GM12873 (cell line): ENCODE measurements around the gene FRMD6.

ENCODE experiments used
- TF ChIP-seq, protein P1 (sequence below): IDR thresholded peaks from 2 replicates; pipeline ENCODE4 v1.5.1; 2012; ENCODE audit warnings: low read depth, mild to moderate bottlenecking, moderate library complexity, low read length, control low read depth; ENCODE audit not compliant: insufficient read depth; ENCODE audit errors: missing control alignments

The FRMD6 gene

DNA sequence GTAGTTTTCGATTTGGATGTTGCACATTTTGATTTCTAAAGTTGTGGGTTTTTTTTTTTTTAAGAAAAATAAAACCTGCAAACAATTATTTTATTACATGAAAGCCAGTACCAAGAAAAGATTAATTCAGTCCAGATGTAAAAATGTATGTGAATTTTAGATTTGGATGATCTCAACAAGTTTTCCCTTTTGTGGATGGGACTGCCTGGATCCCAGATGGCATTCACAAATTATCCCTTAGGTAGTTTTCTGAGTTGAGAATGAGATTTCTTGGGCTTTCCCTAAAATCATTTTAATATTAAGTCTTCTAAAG is 2.8 kb downstream of the FRMD6 start:
- TF ChIP-seq, protein P1, sequence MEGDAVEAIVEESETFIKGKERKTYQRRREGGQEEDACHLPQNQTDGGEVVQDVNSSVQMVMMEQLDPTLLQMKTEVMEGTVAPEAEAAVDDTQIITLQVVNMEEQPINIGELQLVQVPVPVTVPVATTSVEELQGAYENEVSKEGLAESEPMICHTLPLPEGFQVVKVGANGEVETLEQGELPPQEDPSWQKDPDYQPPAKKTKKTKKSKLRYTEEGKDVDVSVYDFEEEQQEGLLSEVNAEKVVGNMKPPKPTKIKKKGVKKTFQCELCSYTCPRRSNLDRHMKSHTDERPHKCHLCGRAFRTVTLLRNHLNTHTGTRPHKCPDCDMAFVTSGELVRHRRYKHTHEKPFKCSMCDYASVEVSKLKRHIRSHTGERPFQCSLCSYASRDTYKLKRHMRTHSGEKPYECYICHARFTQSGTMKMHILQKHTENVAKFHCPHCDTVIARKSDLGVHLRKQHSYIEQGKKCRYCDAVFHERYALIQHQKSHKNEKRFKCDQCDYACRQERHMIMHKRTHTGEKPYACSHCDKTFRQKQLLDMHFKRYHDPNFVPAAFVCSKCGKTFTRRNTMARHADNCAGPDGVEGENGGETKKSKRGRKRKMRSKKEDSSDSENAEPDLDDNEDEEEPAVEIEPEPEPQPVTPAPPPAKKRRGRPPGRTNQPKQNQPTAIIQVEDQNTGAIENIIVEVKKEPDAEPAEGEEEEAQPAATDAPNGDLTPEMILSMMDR, result no peak

DNA sequence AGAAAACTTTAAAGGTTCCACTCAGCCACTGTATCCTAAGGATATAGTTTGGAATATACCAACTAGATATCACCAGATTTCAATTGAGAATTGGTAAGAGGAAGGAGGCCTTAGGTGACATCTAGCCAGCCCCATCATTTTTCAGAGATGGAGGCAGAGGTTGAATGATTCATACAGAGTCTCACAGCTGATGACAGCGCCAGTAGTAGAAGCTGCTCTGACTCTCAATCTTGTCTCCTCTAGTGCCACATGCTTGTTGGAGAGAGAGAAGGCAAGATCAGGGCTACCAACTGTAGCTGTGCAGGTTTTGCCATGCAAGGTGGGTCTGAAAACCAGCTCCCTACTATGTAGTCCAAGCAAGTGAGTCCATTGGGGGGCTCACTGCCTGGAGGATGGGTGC is 6.1 kb downstream of the FRMD6 start:
- TF ChIP-seq, protein P1, result no peak

DNA sequence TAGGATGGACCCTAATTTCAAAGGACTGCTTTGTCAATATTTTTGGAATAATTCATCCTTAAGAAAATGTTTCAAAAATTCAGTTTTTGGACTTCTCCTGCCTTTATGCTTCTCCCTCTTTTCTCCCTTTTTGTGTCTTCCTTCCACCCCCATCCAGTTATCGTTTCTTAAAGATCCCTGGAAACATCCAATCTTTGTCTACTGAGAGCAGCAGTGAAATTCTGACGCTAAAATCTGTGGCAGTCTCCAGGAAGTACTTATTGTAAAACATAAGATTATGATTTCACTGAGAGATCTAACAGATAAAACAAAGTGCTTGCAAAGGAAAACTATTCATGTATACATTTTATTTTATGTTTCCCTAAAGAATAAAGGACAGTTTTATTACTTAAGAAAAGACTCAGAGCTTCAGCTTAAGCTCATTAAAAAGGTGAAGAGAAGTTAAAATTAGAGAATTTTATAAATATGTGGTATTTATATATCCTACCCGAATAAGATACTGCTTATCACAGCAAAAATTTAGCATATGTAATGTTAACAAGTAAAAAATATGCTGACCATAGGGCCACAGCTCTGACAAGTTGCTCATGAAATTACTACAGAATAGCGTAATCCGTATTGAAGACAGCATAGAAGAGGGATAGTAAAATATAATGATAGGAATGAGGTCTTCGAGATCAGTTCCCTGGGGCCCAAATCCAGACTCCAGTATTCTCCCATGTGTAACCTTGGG is 6.9 kb downstream of the FRMD6 start:
- TF ChIP-seq, protein P1, result no peak

DNA sequence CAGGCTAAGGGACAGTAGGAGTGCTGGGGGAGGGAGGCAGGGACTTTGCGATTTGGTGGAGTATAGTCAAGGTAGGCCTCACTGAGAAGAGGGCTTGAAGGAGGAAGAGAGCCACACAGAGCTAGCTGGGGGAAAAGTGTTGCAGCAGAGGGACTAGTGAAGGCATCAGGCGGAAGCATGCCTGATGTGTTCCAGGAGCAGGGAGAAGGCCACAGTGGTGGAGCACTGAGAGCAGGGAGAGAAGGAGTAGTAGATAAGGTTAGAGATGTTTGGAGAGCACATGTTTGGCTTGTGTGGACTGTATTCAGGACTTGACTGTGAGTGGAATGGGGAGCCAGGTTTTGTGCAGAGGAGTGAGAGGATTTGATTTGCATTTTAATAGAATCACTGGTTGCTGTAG is 9.0 kb downstream of the FRMD6 start:
- TF ChIP-seq, protein P1, result no peak

DNA sequence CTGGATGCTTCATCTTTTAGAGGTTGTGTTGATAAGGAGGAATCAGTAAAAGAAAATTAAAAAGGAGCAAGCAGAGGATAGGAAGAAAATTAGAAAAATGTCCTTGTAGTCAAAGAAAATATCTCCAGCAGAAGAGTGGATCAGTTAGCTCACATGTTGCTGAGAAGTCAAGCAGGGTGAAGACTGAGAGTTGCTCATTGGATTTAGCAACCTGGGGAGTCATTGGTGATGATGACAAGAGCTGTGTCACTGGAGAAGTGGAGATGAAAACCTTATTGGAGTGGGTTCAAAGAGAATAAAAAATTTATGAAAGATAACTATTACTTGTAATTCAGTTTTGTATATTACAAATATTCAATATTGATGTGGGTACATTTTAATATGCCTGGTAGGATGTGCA is 9.8 kb downstream of the FRMD6 start:
- TF ChIP-seq, protein P1, result no peak

DNA sequence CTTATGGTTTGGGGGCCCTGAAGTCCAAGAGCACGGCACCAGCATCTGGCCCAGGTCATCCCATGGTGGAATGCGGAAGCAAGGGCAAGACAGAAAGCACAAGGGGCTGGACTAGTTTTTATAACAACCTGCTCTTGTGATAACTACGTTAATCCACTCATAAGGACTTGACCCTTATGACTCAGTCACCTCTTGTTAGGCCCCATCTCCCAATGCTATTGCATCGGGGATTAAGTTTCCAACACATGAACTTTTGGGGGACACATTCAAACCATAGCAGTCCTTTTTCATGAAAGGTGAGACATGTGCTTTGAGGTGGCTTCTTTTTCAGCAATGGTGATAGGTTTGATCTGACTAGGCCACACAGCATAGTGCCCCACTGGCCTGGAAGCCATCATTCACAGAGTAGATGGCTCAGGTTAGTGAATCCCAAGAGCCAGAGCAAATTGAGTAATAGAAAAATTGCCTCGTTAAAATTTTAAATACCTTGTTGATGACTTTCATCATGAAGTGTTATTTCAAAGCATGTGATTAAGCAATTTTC is 12.1 kb downstream of the FRMD6 start:
- TF ChIP-seq, protein P1, result no peak

DNA sequence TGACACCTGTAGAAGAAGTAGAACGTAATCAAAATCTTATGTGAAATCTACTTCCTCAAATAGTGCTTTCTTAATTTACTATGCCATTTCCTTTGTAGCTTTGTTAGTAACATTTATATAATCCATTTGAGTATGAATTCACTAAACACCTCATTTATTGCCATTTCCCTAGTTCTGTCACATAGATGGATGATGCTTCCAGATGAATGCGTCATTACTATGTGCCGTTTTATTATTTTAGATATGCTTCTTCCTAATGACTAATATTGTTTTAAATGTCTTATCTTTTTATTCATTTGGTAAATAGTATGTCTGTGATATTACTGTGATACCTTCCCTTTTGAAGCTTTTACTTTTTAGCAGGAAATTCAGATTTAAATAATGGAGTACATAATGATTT is 14.4 kb downstream of the FRMD6 start:
- TF ChIP-seq, protein P1, result no peak

DNA sequence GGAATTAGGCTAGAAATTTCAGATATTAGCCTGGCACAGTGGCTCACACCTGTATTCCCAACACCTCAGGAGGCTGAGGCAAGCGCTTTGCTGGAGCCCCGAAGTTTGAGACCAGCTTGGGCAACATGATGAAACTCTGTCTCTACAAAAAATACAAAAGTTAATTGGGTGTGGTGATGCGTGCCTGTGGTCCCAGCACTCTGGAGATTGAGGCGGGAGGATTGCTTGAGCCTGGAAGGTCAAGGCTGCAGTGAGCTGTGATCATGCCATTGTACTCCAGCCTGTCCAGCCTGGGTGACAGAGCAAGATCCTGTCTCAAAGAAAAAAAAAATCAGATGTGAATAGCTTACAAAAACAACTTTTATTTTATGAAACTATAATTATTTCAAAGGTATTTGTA is 15.1 kb downstream of the FRMD6 start:
- TF ChIP-seq, protein P1, result no peak
